Measurements from ENCODE around the gene MAP1LC3B. TPM values are rescaled to one million over a fixed set of nuclear protein-coding genes. Genes with fewer than 3 reads are reported as not detected.

The MAP1LC3B gene
- total RNA-seq, 1 donor from 2014 or later = 64.5 TPM

DNA sequence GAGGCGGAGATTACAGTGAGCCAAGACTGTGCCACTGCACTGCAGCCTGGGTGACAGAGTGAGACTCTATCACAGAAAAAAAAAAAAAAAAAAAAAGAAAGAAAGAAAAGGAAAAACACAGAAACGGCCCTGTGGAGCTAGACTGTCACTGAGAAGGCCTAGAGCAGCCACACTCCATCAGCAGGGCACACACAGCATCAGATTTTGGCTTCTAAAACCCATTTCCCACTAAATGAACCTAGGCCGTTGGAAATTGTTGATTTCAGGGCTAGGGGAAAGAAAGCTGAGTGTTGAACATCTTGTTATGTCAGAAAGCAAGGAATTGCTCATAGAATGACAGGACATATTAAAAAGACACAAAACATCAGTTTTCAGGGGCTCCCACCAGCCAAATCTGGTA, 51.8 kb downstream of the MAP1LC3B start:
- TF ChIP-seq, protein P1, sequence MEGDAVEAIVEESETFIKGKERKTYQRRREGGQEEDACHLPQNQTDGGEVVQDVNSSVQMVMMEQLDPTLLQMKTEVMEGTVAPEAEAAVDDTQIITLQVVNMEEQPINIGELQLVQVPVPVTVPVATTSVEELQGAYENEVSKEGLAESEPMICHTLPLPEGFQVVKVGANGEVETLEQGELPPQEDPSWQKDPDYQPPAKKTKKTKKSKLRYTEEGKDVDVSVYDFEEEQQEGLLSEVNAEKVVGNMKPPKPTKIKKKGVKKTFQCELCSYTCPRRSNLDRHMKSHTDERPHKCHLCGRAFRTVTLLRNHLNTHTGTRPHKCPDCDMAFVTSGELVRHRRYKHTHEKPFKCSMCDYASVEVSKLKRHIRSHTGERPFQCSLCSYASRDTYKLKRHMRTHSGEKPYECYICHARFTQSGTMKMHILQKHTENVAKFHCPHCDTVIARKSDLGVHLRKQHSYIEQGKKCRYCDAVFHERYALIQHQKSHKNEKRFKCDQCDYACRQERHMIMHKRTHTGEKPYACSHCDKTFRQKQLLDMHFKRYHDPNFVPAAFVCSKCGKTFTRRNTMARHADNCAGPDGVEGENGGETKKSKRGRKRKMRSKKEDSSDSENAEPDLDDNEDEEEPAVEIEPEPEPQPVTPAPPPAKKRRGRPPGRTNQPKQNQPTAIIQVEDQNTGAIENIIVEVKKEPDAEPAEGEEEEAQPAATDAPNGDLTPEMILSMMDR (IDR thresholded peaks at IDR 0.05) = no peak
- intact Hi-C loops (cut with DNase I) = no loop called here
- Histone ChIP-seq H3K4me1 (no peaks in the 10 kb centered on the region), H3K4me3 (no peak overlapping the region), H3K9me3 (no peaks in the 10 kb centered on the region), H3K36me3 (peaks cover 37% of the 10 kb centered on the region), H3K27me3 (ENCODE audit: low read depth) (no peaks in the 10 kb centered on the region), H3K27ac (no peak overlapping the region)
- no peak for DNase-seq
- ATAC-seq = no peak

- ATAC-seq = no peak
- TF ChIP-seq, protein P1 (IDR thresholded peaks at IDR 0.05) = no peak
- H3K36me3 ChIP-seq = peaks cover 37% of the 10 kb centered on the region
- no peaks in the 10 kb centered on the region for H3K9me3 ChIP-seq
- intact Hi-C loops (cut with DNase I) = no loop called here
- H3K27me3 ChIP-seq (ENCODE audit: low read depth) = no peaks in the 10 kb centered on the region
- H3K4me1 ChIP-seq = no peaks in the 10 kb centered on the region
- DNase-seq = no peak
- no peak overlapping the region for H3K4me3 ChIP-seq
- H3K27ac ChIP-seq = no peak overlapping the region
Observed at GRCh38 chr16:87445486-87445885, 53.4 kb downstream of the MAP1LC3B start.

DNA sequence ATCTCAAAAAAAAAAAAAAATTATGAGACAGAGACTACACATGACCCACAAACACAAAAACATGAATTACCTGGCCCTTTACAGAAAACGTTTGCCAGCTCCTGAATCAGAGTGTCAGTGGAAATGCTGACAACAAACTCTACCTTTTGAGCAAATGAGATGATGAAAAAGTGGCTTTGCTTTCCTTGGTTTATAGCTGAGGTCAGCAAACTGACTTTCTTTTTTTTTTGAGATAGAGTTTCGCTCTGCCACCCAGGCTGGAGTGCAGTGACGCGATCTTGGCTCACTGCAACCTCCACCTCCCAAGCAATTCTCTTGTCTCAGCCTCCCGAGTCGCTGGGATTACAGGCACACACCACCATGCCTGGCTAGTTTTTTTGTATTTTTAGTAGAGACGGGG, 54.3 kb downstream of the MAP1LC3B start:
- intact Hi-C loops (cut with DNase I) = no loop called here
- ATAC-seq (no peak), DNase-seq (no peak)
- Histone ChIP-seq H3K27ac (no peak overlapping the region), H3K4me3 (no peak overlapping the region), H3K4me1 (no peaks in the 10 kb centered on the region), H3K9me3 (no peaks in the 10 kb centered on the region), H3K36me3 (peaks cover 38% of the 10 kb centered on the region), H3K27me3 (ENCODE audit: low read depth) (no peaks in the 10 kb centered on the region)
- TF ChIP-seq, protein P1 (IDR thresholded peaks at IDR 0.05) = no peak

GRCh38 chr16:87447323-87447722, 55.2 kb downstream of the MAP1LC3B start:
- TF ChIP-seq, protein P1 (IDR thresholded peaks at IDR 0.05) = no peak
- H3K36me3 ChIP-seq = peaks cover 46% of the 10 kb centered on the region
- DNase-seq (no peak), ATAC-seq (no peak)
- no peaks in the 10 kb centered on the region for H3K4me1 ChIP-seq
- H3K27me3 ChIP-seq (ENCODE audit: low read depth) = no peaks in the 10 kb centered on the region
- H3K4me3 ChIP-seq = no peak overlapping the region
- intact Hi-C loops (cut with DNase I) = no loop called here
- no peaks in the 10 kb centered on the region for H3K9me3 ChIP-seq
- no peak overlapping the region for H3K27ac ChIP-seq

DNA sequence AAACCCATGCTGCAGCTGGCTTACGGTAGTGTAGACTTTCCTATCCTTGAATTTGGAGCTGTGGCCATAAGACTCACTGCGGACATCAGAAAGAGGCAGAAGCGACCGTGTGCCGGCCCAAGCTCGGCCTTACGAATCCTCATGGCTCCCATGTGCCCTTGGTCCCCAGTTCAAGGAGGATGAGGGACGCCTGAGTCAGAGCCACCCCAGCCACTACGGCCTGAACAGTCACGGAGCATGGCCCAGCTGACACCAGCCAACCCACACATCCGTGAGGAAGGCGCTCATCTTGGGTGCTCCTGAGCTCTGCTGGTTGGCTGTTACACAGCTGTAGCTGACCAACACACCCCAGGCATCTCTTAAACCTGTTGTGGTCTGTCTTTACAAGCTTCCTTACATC, 56.7 kb downstream of the MAP1LC3B start:
- TF ChIP-seq, protein P1 (IDR thresholded peaks at IDR 0.05) = no peak
- no peak overlapping the region for H3K4me3 ChIP-seq
- DNase-seq (no peak), ATAC-seq (no peak)
- no peaks in the 10 kb centered on the region for H3K4me1 ChIP-seq
- H3K36me3 ChIP-seq = peaks cover 59% of the 10 kb centered on the region
- no peak overlapping the region for H3K27ac ChIP-seq
- H3K27me3 ChIP-seq (ENCODE audit: low read depth) = no peaks in the 10 kb centered on the region
- no peaks in the 10 kb centered on the region for H3K9me3 ChIP-seq
- intact Hi-C loops (cut with DNase I) = no loop called here

All from lower lobe of right lung (tissue), 2 donors.